ENCODE data around the gene PAX3.

GRCh38 chr2:222160125-222160524 is 138.7 kb downstream of the PAX3 start:
- TF ChIP-seq CTCF (IDR thresholded peaks at IDR 0.05) (no peak), POLR2A (IDR thresholded peaks at IDR 0.05) (no peak), EP300 (IDR thresholded peaks at IDR 0.05) (no peak)

Data from upper lobe of left lung (tissue), 4 donors.